ENCODE data around the gene XXYLT1. TPM values are rescaled to one million over a fixed set of nuclear protein-coding genes. Genes with fewer than 3 reads are reported as not detected.

The XXYLT1 gene
- total and polyA plus RNA-seq, 8 donors, result 1.8 to 5.0 (median 2.6) TPM

- FAIRE-seq, result no peak
- no peak overlapping the region for H3K27ac ChIP-seq
Measured at GRCh38 chr3:195194559-195195206, 76.3 kb downstream of the XXYLT1 start.

GRCh38 chr3:195191580-195191979 is 79.4 kb downstream of the XXYLT1 start:
- ATAC-seq (no peak), FAIRE-seq (no peak), DNase-seq (no peak)
- WGBS, 2 donors, result 97% methylated on average over 1 of the region's 1 CpG
- Histone ChIP-seq H3K27me3 (no peaks in the 10 kb centered on the region), H3K27ac (no peak overlapping the region), H3K36me3 (no peaks in the 10 kb centered on the region), H3K4me1 (no peaks in the 10 kb centered on the region), H3K9me3 (no peaks in the 10 kb centered on the region), H3K4me3 (no peak overlapping the region)
- TF ChIP-seq CTCF (IDR thresholded peaks at IDR 0.05), result no peak
- intact Hi-C loops (cut with DNase I), result no loop called here

More at GRCh38 chr3:195194559-195195206, 76.3 kb downstream of the XXYLT1 start:
- peaks cover 0 to 6% (median 0%) of the 10 kb centered on the region in 3 donors for H3K4me1 ChIP-seq
- no peaks in the 10 kb centered on the region for H3K9me3 ChIP-seq
- DNase-seq (no peak), ATAC-seq (no peak)
- no peaks in the 10 kb centered on the region for H3K36me3 ChIP-seq
- H3K4me3 ChIP-seq, result no peak overlapping the region
- WGBS, 2 donors, result 67 to 76% methylated on average over 8 of the region's 8 CpGs
- intact Hi-C loops (cut with DNase I), result no loop called here
- TF ChIP-seq CTCF (IDR thresholded peaks at IDR 0.05), result no peak
- H3K27me3 ChIP-seq, result no peaks in the 10 kb centered on the region

GRCh38 chr3:195189821-195190220 is 81.1 kb downstream of the XXYLT1 start:
- no peaks in the 10 kb centered on the region for H3K36me3 ChIP-seq
- no peak for ATAC-seq
- no peak overlapping the region for H3K27ac ChIP-seq
- intact Hi-C loops (cut with DNase I), result no loop called here
- no peak overlapping the region for H3K4me3 ChIP-seq
- no peaks in the 10 kb centered on the region for H3K27me3 ChIP-seq
- no peaks in the 10 kb centered on the region for H3K9me3 ChIP-seq
- no peak for FAIRE-seq
- 80 to 93% methylated on average over 1 of the region's 1 CpG for WGBS, 2 donors
- no peaks in the 10 kb centered on the region for H3K4me1 ChIP-seq
- DNase-seq, result no peak
- TF ChIP-seq CTCF (IDR thresholded peaks at IDR 0.05), result no peak

- Histone ChIP-seq H3K36me3 (no peaks in the 10 kb centered on the region), H3K27ac (no peak overlapping the region), H3K4me3 (no peak overlapping the region), H3K4me1 (no peaks in the 10 kb centered on the region), H3K27me3 (no peaks in the 10 kb centered on the region), H3K9me3 (no peaks in the 10 kb centered on the region)
- FAIRE-seq (no peak), DNase-seq (no peak), ATAC-seq (no peak)
- intact Hi-C loops (cut with DNase I), result no loop called here
- WGBS, 2 donors, result 88% methylated on average over 3 of the region's 3 CpGs
- no peak for TF ChIP-seq CTCF (IDR thresholded peaks at IDR 0.05)
Measured at GRCh38 chr3:195188426-195188927, 82.5 kb downstream of the XXYLT1 start.

Measured in pancreas (tissue), 10 donors.